HCT116 (cell line): Measurements from ENCODE around the gene RCAN2. TPM values are rescaled to one million over a fixed set of nuclear protein-coding genes. Genes with fewer than 3 reads are reported as not detected.

Experiments used
- ATAC-seq: fragments of 200-7000 bp; cut with Tn5 transposase; 2 replicates; pipeline ENCODE4 v1.9.1; 2020; ENCODE audit warnings: mild to moderate bottlenecking, moderate library complexity
- BruUV-seq: library from RNA; stranded (reverse); fragments of 400-500 nt; replicated peaks from 2 replicates; lab custom pipeline; 2021; lab: Mats Ljungman, UMichigan
- CTCF ChIA-PET: fragments of 300-600 bp; sonication (Branson Sonifier 250); formaldehyde crosslinking; loops from one replicate; lab custom pipeline; 2021; ENCODE audit warnings: antibody characterized with exemption; lab: Charles Lee
- POLR2A ChIA-PET: fragments of 300-600, 350-600 bp; sonication (Branson Sonifier 250); formaldehyde crosslinking; loops from one replicate; lab custom pipeline; 2021; ENCODE audit warnings: antibody characterized with exemption; lab: Charles Lee
- RAD21 ChIA-PET, 2 experiments: fragments of 300-600 bp; sonication (Branson Sonifier 250); formaldehyde crosslinking; loops; one replicate each; lab custom pipeline; 2023; ENCODE audit warnings: low total read pairs in 2 of 2; ENCODE audit not compliant: uncharacterized antibody in 2 of 2, unreplicated experiment in 2 of 2, low non-redundant PET in 1 of 2; lab: Charles Lee
- DNase-seq: peaks from one replicate; pipeline ENCODE4 v3.0.0-alpha.2; 2010; ENCODE audit warnings: low read depth, low spot score
- H2AFZ ChIP-seq: fragments of 200-600 bp; shearing (Covaris generic), sonication (generic); 2 replicates; pipeline ENCODE4 v1.6.1; 2017; ENCODE audit warnings: low read depth, mixed run types, mixed read lengths, antibody characterized with exemption, low read length; ENCODE audit not compliant: poor library complexity, severe bottlenecking
- H3K27ac ChIP-seq: 2 replicates; pipeline ENCODE4 v1.5.1; 2012; ENCODE audit warnings: low read depth, low read length
- H3K27me3 ChIP-seq: fragments of 200-600 bp; sonication (generic); 2 replicates; pipeline ENCODE4 v1.6.1; 2016; ENCODE audit warnings: mixed run types, low read length, mixed read lengths; ENCODE audit not compliant: insufficient read depth
- H3K36me3 ChIP-seq, 2 experiments: fragments of 200-500 bp in 1 of 2; fragments of 200-600 bp in 1 of 2; sonication (Bioruptor generic) in 1 of 2; sonication (generic) in 1 of 2; 2 replicates each; pipeline versions ENCODE4 v1.5.1 to v1.6.1; 2014 to 2016; ENCODE audit warnings: low read length in 2 of 2, inconsistent platforms in 1 of 2, mixed read lengths in 1 of 2, mixed run types in 1 of 2; ENCODE audit not compliant: insufficient read depth in 2 of 2, control insufficient read depth in 1 of 2
- H3K4me1 ChIP-seq, 2 experiments: fragments of 200-600 bp in 1 of 2; sonication (generic) in 1 of 2; 2 replicates each; pipeline versions ENCODE4 v1.5.1 to v1.6.1; 2012 to 2017; ENCODE audit warnings: low read length in 2 of 2, inconsistent platforms in 1 of 2, mild to moderate bottlenecking in 1 of 2, mixed read lengths in 1 of 2, mixed run types in 1 of 2, moderate library complexity in 1 of 2; ENCODE audit not compliant: insufficient read depth in 2 of 2, control insufficient read depth in 1 of 2
- H3K4me2 ChIP-seq: fragments of 200-600 bp; sonication (generic); 2 replicates; pipeline ENCODE4 v1.6.1; 2017; ENCODE audit warnings: mixed run types, low read length, mixed read lengths
- H3K4me3 ChIP-seq, 2 experiments: fragments of 200-600 bp in 1 of 2; sonication (generic) in 1 of 2; replicated peaks in 1 of 2; 2 replicates each; pipeline ENCODE4 v1.5.1; 2011 to 2016; ENCODE audit warnings: low read length in 2 of 2, control low read depth in 1 of 2, low read depth in 1 of 2, mild to moderate bottlenecking in 1 of 2, mixed read lengths in 1 of 2, mixed run types in 1 of 2
- H3K79me2 ChIP-seq: fragments of 200-600 bp; sonication (generic); 2 replicates; pipeline ENCODE4 v1.6.1; 2017; ENCODE audit warnings: mild to moderate bottlenecking, mixed run types, low read length, moderate library complexity, mixed read lengths; ENCODE audit not compliant: insufficient read depth
- H3K9ac ChIP-seq: fragments of 200-600 bp; sonication (generic); 2 replicates; pipeline ENCODE4 v1.6.1; 2016; ENCODE audit warnings: low read length, mixed read lengths
- H3K9me2 ChIP-seq: fragments of 200-600 bp; sonication (generic), shearing (Covaris generic); 2 replicates; pipeline ENCODE4 v1.6.1; 2017; ENCODE audit warnings: mixed run types, mild to moderate bottlenecking, moderate library complexity; ENCODE audit not compliant: insufficient read depth
- H3K9me3 ChIP-seq, 2 experiments: fragments of 200-500 bp in 1 of 2; fragments of 200-600 bp in 1 of 2; sonication (Bioruptor generic) in 1 of 2; sonication (generic) in 1 of 2; 2 replicates each; pipeline ENCODE4 v1.6.1; 2014 to 2017; ENCODE audit warnings: low read length in 2 of 2, mixed read lengths in 2 of 2, inconsistent platforms in 1 of 2, low read depth in 1 of 2, mild to moderate bottlenecking in 1 of 2, mixed run types in 1 of 2, moderate library complexity in 1 of 2; ENCODE audit not compliant: control insufficient read depth in 1 of 2, insufficient read depth in 1 of 2
- H4K20me1 ChIP-seq: fragments of 200-600 bp; sonication (generic), shearing (Covaris generic); 2 replicates; pipeline ENCODE4 v1.6.1; 2017; ENCODE audit warnings: mixed run types, mild to moderate bottlenecking, moderate library complexity; ENCODE audit not compliant: insufficient read depth
- CBX3 ChIP-seq: IDR thresholded peaks from 2 replicates; pipeline ENCODE4 v1.6.1; 2012; ENCODE audit warnings: low read depth
- CEBPB ChIP-seq: IDR thresholded peaks from 2 replicates; pipeline ENCODE4 v1.6.1; 2012; ENCODE audit warnings: low read depth
- CTCF ChIP-seq, 3 experiments: fragments of 200-600 bp in 1 of 3; sonication (generic) in 1 of 3; IDR thresholded peaks in 2 of 3; conservative IDR thresholded peaks in 1 of 3; 2 replicates each; pipeline ENCODE4 v1.5.1; 2012 to 2017; ENCODE audit warnings: low read depth in 2 of 3, low read length in 2 of 3, antibody characterized with exemption in 1 of 3, borderline replicate concordance in 1 of 3, control low read depth in 1 of 3, mild to moderate bottlenecking in 1 of 3, mixed read lengths in 1 of 3, mixed run types in 1 of 3, moderate library complexity in 1 of 3; ENCODE audit not compliant: insufficient read depth in 1 of 3
- EGR1 ChIP-seq: IDR thresholded peaks from 2 replicates; pipeline ENCODE4 v1.6.1; 2012; ENCODE audit warnings: low read depth
- ELF1 ChIP-seq: IDR thresholded peaks from 2 replicates; pipeline ENCODE4 v1.6.1; 2012; ENCODE audit warnings: low read depth, borderline replicate concordance
- EZH2 ChIP-seq: fragments of 200-600 bp; sonication (generic); IDR thresholded peaks from 2 replicates; pipeline ENCODE4 v1.6.1; 2017; ENCODE audit warnings: antibody characterized with exemption, mixed run types
- EZH2phosphoT487 ChIP-seq: fragments of 200-600 bp; IDR thresholded peaks from 2 replicates; pipeline ENCODE4 v1.6.1; 2018; ENCODE audit warnings: antibody characterized with exemption, borderline replicate concordance
- JUND ChIP-seq: IDR thresholded peaks from 2 replicates; pipeline ENCODE4 v1.6.1; 2012
- POLR2A ChIP-seq: IDR thresholded peaks from 2 replicates; pipeline ENCODE4 v1.7.0; 2011; ENCODE audit warnings: borderline replicate concordance; ENCODE audit not compliant: insufficient read depth, insufficient read length; ENCODE audit errors: extremely low read depth
- POLR2AphosphoS5 ChIP-seq: IDR thresholded peaks from 2 replicates; pipeline ENCODE4 v1.6.1; 2011; ENCODE audit warnings: mild to moderate bottlenecking, low read depth, low read length, moderate library complexity
- RAD21 ChIP-seq: IDR thresholded peaks from 2 replicates; pipeline ENCODE4 v1.6.1; 2012; ENCODE audit warnings: low read depth, mild to moderate bottlenecking
- SRF ChIP-seq: IDR thresholded peaks from 2 replicates; pipeline ENCODE4 v1.6.1; 2012; ENCODE audit warnings: low read depth
- ZBTB33 ChIP-seq: IDR thresholded peaks from 2 replicates; pipeline ENCODE4 v1.6.1; 2011; ENCODE audit warnings: mild to moderate bottlenecking, low read length, moderate library complexity; ENCODE audit not compliant: insufficient replicate concordance; ENCODE audit errors: extremely low read depth
- ZNF274 ChIP-seq: fragments of 200-500 bp; sonication (Bioruptor generic); IDR thresholded peaks from 2 replicates; pipeline ENCODE4 v1.6.1; 2014; ENCODE audit warnings: mild to moderate bottlenecking, low read depth, low read length, inconsistent platforms
- intact Hi-C: fragments of 100-400 bp; cut with micrococcal nuclease; formaldehyde crosslinking; loops from 2 replicates; pipeline ENCODE4 v1.10.0; 2022
- total RNA-seq: library from RNA; stranded (reverse); gene quantifications from one replicate; pipeline ENCODE4 v1.2.1, GENCODE V29; 2021; ENCODE audit not compliant: unreplicated experiment

RCAN2 gene
- total RNA-seq, 1 experiment from 2014 or later, result 0.57 TPM

GRCh38 chr6:46504242-46504641, 13.0 kb upstream of the RCAN2 start:
- no peaks in the 10 kb centered on the region for H3K79me2 ChIP-seq
- no peaks in the 10 kb centered on the region for H3K27me3 ChIP-seq
- H3K9ac ChIP-seq, result no peak overlapping the region
- no peaks in the 10 kb centered on the region for H3K36me3 ChIP-seq
- TF ChIP-seq CBX3 (no peak), ZNF274 (no peak), ZBTB33 (no peak), CEBPB (no peak), POLR2A (no peak), EZH2phosphoT487 (no peak), EGR1 (no peak), POLR2AphosphoS5 (no peak), ELF1 (no peak), CTCF (IDR thresholded peaks at IDR 0.05 in 2 of 3, conservative IDR thresholded peaks at IDR 0.05 in 1 of 3; ENCODE audit: borderline replicate concordance in 1 of 3, insufficient read depth in 1 of 3, low read depth in 2 of 3, low read length in 2 of 3) (no peak), SRF (no peak), RAD21 (no peak), EZH2 (no peak), JUND (no peak)
- DNase-seq, result no peak
- no peaks in the 10 kb centered on the region for H3K9me2 ChIP-seq
- intact Hi-C loops, result no loop called here
- no peak overlapping the region for H2AFZ ChIP-seq
- H3K4me2 ChIP-seq, result no peak overlapping the region
- BruUV-seq, result no TSS peak
- no peak overlapping the region for H3K4me3 ChIP-seq
- H3K4me1 ChIP-seq, result no peaks in the 10 kb centered on the region
- no peaks in the 10 kb centered on the region for H4K20me1 ChIP-seq
- ChIA-PET POLR2A (no interaction called here), CTCF (no interaction called here), RAD21 (no interaction called here)
- ATAC-seq, result no peak
- no peaks in the 10 kb centered on the region for H3K9me3 ChIP-seq
- no peak overlapping the region for H3K27ac ChIP-seq
